Measurements from ENCODE around the gene RBM3.
A peak's percentile ranks its signal among the peaks of the same experiment; 100 is the strongest.
"Not testable (repeated sequence)": the region's sequence is repeated elsewhere in the genome, so short reads cannot be mapped to it uniquely, and the experiment has no call there.

The RBM3 gene

GRCh38 chrX:48574270-48575266 lies at the start of gene RBM3:
Gene RBM3, plus strand, starts transcription at chrX:48574484. Its CDS starts 697 bp downstream, at chrX:48575181.
- peak; percentile 88 for DNase-seq (ENCODE audit: low read depth)

- not testable (repeated sequence) for DNase-seq (ENCODE audit: low read depth)
These were observed 48.4 kb upstream of the RBM3 start for GRCh38 chrX:48525853-48526252.

- no peak for DNase-seq (ENCODE audit: low read depth)
These were observed 43.5 kb upstream of the RBM3 start for GRCh38 chrX:48530736-48531135.

- no peak for DNase-seq (ENCODE audit: low read depth)
These were observed 42.8 kb upstream of the RBM3 start for GRCh38 chrX:48531358-48531959.

GRCh38 chrX:48532161-48532560 lies 42.1 kb upstream of the RBM3 start:
- no peak for DNase-seq (ENCODE audit: low read depth)

GRCh38 chrX:48533165-48533564 lies 41.1 kb upstream of the RBM3 start:
- no peak for DNase-seq (ENCODE audit: low read depth)

- DNase-seq (ENCODE audit: low read depth): no peak
These were observed 35.5 kb upstream of the RBM3 start for GRCh38 chrX:48538641-48539344.

- DNase-seq (ENCODE audit: low read depth): peak; percentile 93
These were observed 34.8 kb upstream of the RBM3 start, which contains the start of gene TBC1D25 for GRCh38 chrX:48539345-48540027. Gene TBC1D25, plus strand, starts transcription at chrX:48539714. Its CDS starts 84 bp downstream, at chrX:48539798.

GRCh38 chrX:48540028-48540375 lies 34.3 kb upstream of the RBM3 start:
- DNase-seq (ENCODE audit: low read depth): peak; percentile 36

- DNase-seq (ENCODE audit: low read depth): no peak
These were observed 33.8 kb upstream of the RBM3 start for GRCh38 chrX:48540480-48540879.

- no peak for DNase-seq (ENCODE audit: low read depth)
These were observed 33.0 kb upstream of the RBM3 start for GRCh38 chrX:48541140-48541814.

- DNase-seq (ENCODE audit: low read depth): no peak
These were observed 25.4 kb upstream of the RBM3 start for GRCh38 chrX:48548871-48549270.

- DNase-seq (ENCODE audit: low read depth): not testable (repeated sequence)
These were observed 18.5 kb upstream of the RBM3 start for GRCh38 chrX:48555731-48556325.

GRCh38 chrX:48558271-48558670 lies 16.0 kb upstream of the RBM3 start:
- no peak for DNase-seq (ENCODE audit: low read depth)

- DNase-seq (ENCODE audit: low read depth): no peak
These were observed 14.6 kb upstream of the RBM3 start for GRCh38 chrX:48559636-48560035.

GRCh38 chrX:48560056-48560455 lies 14.2 kb upstream of the RBM3 start:
- DNase-seq (ENCODE audit: low read depth): no peak

- no peak for DNase-seq (ENCODE audit: low read depth)
These were observed 13.6 kb upstream of the RBM3 start for GRCh38 chrX:48560681-48561080.

- DNase-seq (ENCODE audit: low read depth): no peak
These were observed 4.3 kb upstream of the RBM3 start for GRCh38 chrX:48569958-48570357.

- DNase-seq (ENCODE audit: low read depth): no peak
These were observed 504 bp upstream of the RBM3 start for GRCh38 chrX:48573690-48574269.

- no peak for DNase-seq (ENCODE audit: low read depth)
These were observed 1.4 kb downstream of the RBM3 start for GRCh38 chrX:48575642-48576041.

GRCh38 chrX:48576108-48576507 lies 1.8 kb downstream of the RBM3 start:
- DNase-seq (ENCODE audit: low read depth): no peak
